Activated CD8-positive, alpha-beta memory T cell treated with anti-CD3 and anti-CD28 coated beads for 1 hour (primary cell): ENCODE measurements around the gene PIK3R3.

Experiments
- DNase-seq, 2 donors: peaks; one replicate each; pipeline ENCODE4 v3.0.0-alpha.2; 2020; ENCODE audit warnings: low read depth in 1 of 2; ENCODE audit errors: extremely low read depth in 1 of 2

PIK3R3 gene

GRCh38 chr1:45998020-45998617, 134.3 kb downstream of the PIK3R3 start:
- no peak for DNase-seq

GRCh38 chr1:45995298-45995697, 137.1 kb downstream of the PIK3R3 start:
- DNase-seq, result no peak

GRCh38 chr1:45994423-45994822, 138.0 kb downstream of the PIK3R3 start:
- DNase-seq, result no peak
